ENCODE measurements around the gene CENPU.
A peak's percentile ranks its signal among the peaks of the same experiment; 100 is the strongest.
"Not testable (repeated sequence)": the region's sequence is repeated elsewhere in the genome, so short reads cannot be mapped to it uniquely, and the experiment has no call there.

CENPU gene

GRCh38 chr4:184750926-184751584, 17.2 kb upstream of the CENPU start:
- DNase-seq: no peak

DNA sequence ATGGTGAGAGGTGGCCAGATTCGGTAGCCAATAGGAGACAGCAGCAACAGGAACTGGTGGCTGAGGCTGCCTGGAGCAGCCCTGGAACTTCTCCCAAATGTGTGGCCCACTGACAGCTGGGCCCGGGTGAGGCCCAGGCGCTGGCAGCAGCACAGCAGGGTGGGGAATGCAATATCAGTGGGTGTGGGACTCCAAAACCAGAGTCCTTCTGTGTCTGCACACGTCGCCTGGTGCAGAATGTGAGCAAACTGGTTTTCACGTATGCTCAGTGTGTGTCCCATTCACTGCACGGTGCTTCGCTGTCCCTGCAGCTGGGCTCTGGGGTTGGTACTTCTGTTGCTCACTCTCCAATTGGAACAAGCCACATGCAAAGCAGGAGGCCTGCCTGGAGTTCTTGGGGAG, 14.4 kb upstream of the CENPU start:
- DNase-seq: no peak

DNA sequence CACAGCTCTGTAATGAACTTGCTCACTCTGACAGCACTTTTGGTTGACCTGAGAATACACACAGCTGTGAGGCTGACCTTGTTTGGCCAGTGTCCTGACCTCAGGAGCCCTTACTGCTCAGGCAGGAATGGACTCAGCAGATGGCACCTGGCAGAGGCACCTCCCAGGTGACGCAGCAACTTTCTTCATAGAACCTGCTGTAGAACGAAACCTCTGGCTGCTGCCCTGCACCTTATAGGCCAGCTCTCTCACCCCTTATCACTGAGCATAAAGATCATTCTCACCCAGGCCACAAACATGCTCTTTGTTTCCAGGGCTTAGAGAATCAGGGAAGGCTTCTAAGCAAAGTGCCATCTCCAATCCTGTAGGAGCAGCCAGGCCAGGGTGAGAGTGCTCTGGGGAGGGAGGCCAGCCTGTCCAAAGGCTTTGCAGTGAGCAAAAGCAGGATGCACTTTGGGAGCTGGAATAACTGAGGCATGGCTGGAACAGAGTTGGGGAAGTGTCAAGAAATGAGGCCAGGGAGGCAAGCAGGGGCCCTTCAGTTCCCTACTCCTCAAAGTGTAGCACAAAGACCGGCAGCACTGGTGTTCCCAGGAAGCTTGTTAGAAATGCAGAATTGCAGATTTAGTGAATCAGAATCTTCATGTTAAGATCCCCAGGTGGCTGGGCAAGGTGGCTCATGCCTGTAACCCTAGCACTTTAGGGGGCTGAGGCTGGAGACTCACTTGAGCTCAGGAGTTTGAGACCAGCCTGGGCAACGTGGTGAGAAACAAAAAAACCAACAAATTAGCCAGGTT, 13.3 kb upstream of the CENPU start:
- DNase-seq: no peak

GRCh38 chr4:184745831-184746795, 12.2 kb upstream of the CENPU start:
- DNase-seq: peak; percentile 51

- DNase-seq: no peak
Observed at GRCh38 chr4:184744236-184744635, 10.3 kb upstream of the CENPU start.

GRCh38 chr4:184743650-184744049, 9.8 kb upstream of the CENPU start:
- DNase-seq: no peak

DNA sequence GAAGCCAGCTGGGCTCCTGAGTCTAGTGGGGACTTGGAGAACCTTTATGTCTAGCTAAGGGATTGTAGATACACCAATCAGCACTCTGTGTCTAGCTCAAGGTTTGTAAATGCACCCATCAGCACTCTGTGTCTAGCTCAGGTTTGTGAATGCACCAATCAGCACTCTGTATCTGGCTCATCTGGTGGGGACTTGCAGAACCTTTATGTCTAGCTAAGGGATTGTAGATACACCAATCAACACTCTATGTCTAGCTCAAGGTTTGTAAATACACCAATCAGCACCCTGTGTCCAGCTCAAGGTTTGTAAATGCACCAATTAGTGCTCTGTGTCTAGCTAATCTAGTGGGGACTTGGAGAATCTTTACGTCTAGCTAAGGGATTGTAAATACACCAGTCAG, 7.8 kb upstream of the CENPU start:
- not testable (repeated sequence) for DNase-seq

- no peak for DNase-seq
Observed at GRCh38 chr4:184740980-184741391, 7.1 kb upstream of the CENPU start.

DNA sequence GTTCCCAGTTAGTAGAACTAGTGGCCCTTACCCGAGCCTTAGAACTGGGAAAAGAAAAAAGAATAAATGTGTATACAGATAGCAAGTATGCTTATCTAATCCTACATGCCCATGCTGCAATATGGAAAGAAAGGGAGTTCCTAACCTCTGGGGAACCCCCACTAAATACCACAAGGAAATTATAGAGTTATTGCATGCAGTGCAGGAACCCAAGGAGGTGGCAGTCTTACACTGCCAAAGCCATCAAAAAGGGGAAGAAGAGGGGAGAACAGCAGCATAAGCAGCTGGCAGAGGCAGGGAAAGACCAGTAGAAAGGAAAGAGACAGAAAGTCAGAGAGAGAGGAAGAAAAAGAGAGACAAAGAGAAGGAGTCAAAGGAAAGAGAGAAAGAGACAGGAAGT, 5.7 kb upstream of the CENPU start:
- not testable (repeated sequence) for DNase-seq

- no peak for DNase-seq
Observed at GRCh38 chr4:184734758-184735157, 862 bp upstream of the CENPU start.

DNA sequence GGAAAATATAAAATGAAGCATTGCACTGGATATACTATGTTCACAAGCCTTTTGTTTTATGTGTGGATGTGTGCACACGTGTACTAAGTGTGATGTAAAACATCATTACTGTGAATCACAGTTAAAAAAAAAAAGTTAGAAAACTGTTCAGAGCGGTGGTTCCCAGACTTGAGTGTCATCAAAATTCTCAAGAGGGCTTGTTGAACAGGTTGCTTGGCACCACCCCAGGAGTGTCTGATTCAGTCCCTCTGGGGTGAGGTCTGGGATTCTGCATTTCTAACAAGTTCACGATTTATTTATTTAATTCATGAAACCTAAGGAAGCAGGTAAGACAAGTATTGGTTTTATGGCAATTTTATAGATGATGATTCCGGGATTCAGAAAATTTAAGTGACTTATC, 1.8 kb downstream of the CENPU start:
- DNase-seq: no peak

DNA sequence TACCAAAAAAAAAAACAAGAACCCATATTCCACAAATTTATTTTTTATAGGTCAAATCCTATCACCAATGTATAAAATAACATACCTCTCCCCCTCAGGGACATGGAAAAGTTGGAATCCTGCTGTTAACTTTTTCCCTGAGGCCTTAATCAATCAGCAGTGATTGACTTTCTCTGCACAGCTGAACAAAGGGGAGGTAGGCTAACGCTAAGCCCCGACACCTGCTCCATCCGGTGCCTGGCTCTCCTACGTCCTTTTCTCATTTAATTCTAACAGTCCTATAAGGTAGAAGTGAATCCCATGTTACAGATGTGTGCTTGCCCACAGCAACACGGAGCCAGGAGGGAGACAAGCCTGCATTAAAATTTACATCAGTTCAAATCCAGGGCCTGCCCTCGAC, 2.8 kb downstream of the CENPU start:
- DNase-seq: no peak

GRCh38 chr4:184729946-184730345, 4.0 kb downstream of the CENPU start:
- no peak for DNase-seq

GRCh38 chr4:184728858-184729257, 5.0 kb downstream of the CENPU start:
- DNase-seq: no peak

- no peak for DNase-seq
Observed at GRCh38 chr4:184727430-184727829, 6.5 kb downstream of the CENPU start.

GRCh38 chr4:184722798-184723197, 11.1 kb downstream of the CENPU start:
- no peak for DNase-seq

DNA sequence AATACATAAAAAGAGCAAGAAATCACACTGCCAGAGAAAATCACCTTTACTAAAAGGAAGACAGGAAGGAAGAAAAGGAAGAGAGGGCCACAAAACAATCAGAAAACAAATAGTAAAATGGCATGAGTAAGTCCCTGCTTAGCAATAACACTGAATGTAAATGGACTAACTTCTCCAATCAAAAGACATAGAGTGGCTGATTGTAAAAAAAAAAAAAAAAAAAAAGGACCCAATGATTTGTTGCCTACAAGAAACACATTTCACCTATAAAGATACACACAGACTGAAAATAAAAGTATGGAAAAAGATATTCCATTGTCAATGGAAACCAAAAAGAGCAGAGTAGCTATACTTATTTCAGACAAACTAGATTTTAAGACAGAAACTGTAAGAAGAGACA, 12.6 kb downstream of the CENPU start:
- no peak for DNase-seq

- DNase-seq: no peak
Observed at GRCh38 chr4:184719407-184719806, 14.5 kb downstream of the CENPU start.

DNA sequence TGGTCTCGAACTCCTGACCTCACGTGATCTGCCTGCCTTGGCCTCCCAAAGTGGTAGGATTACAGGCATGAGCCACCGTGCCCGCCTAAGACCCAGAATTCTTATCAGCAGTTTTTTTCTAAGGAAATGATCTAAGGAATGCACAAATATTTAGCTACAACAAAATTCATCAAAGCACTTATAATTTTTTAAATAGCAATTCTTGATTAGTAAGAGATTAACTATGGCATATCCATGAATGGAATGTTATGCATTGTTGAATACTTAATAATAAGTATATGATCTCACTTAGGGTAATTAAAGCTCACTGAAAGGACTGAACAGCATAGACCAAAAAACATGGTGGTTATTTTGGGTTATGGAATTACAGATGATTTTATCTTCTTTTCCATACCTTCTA, 18.4 kb downstream of the CENPU start:
- DNase-seq: no peak

GRCh38 chr4:184713887-184714286, 20.0 kb downstream of the CENPU start:
- DNase-seq: no peak

DNA sequence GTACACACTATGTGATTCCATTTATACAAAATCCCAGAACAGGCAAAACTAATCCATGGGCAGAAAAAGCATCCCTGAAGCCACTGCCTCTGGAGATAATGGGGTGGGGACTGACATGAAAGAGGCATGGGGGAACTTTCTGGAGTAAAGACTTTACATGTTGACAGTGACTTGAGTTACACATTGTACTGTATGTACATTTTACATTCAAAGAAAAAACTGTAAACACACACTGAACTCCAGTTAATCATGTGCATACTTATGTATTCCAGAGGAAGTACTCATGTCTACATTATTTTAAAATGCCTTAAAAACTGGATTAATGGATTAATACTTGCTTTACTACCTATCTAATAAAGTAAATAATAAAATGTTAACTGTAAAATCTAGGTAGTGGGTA, 21.6 kb downstream of the CENPU start:
- no peak for DNase-seq

- no peak for DNase-seq
Observed at GRCh38 chr4:184706453-184706852, 27.4 kb downstream of the CENPU start.

DNA sequence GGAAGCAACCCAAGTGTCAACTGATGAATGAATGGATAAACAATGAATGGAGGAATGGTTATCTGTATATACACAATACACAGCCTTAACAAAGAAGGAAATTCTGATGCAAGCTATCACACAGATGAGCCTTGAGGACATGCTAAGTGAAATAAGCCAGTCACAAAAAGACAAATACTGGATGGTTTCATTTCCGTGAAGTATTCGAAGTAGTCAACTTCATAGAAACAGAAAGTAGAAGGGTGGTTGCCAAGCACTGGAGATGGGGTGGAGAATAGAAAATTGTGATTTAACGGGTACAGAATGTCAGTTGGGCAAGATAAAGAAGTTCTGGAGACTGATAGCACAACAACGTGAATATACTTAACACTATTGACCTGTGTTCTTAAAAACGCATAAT, 28.2 kb downstream of the CENPU start:
- no peak for DNase-seq
